NCI-H1048 (cell line): ENCODE measurements around the gene HOXA1.

ENCODE experiments used
- DNase-seq: peaks from one replicate; lab custom pipeline; 2025; lab: John Stamatoyannopoulos, UW

Gene HOXA1

DNA sequence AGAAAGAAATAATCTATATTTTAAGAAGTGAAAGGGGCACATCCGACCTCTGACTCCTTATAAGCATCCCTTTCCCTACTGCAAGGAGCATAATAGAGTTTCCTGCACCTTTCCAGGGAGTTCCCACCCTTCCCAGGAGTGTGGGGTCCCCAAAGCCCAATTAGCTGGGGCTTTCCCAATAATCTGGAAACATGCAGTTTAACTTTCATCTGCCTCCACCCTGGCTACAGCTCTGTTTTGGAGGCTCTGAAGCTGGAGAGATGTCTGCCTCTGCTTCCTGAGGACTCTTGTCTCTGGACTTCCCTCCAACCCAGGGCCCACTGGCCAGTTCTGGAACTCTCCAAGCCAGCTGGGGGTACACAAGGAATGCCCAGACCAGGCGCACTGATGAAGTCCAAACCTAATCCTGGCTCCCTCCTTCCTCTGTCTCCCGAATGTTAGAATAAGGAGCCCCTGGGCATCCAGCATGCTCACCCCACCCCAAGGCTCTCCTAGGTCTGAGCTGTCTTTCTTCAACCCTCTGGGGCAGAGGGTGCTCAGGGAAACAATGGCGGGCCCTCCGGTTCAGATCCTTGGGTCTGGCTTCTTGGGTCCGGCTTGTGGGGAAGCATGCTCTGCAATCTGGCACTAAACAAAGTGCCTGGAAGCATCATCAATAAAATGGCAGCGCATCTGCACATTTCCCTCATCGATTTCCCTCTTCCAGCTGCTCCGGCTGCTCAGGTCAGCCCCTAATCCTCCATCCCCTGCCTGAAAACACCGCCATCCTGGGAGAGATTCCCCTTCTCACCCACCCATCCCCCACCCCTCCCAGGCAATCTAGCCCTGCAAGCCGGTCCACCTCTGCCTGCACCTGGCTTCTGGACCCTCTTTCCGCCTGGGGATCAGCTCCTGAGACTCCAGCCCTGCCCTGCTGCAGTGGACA is 21.4 kb upstream of the HOXA1 start:
- no peak for DNase-seq

DNA sequence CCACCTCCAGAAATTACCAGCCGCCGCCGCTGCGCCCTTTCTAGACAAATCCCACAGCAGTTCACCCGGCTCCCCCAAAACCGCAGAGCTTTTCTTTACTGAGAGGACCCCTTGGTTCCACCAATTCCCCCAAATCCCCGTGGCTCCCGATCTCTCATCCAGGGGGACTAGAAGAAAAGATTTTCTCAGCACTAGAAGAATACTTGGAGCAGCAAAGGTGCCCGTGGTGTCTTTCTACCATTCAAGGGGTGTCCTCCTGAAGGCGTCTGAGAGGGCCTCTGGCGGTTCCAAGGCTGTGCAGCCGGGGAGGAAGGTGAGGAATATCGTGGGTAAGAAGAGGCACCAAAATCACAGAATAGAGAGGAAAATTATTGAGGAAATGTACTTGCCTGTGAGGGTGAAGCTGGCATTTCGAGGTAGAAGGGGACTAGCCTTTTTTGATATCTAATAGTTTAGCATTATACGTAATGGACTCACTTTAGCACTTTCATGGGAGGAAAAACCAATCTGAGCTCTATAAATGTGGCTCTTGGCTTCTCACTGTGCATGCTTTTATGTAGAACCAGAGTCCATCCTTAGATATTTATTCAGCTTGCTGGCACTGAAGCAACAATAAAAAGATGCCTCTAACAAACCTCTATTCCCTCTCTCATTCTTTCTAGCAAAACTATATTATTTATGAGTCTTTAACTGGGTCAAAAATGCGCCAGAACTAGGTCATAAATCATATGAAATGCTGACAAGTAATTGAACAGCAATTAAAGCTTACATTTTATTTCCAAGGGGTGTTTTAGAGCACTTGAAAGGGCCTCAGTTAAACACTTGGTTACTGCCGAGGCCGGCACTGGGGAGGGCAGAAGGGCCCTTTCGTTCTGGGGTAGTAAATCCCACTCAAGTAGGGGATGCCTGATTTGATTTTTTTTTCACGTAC is 20.5 kb upstream of the HOXA1 start:
- DNase-seq = no peak

DNA sequence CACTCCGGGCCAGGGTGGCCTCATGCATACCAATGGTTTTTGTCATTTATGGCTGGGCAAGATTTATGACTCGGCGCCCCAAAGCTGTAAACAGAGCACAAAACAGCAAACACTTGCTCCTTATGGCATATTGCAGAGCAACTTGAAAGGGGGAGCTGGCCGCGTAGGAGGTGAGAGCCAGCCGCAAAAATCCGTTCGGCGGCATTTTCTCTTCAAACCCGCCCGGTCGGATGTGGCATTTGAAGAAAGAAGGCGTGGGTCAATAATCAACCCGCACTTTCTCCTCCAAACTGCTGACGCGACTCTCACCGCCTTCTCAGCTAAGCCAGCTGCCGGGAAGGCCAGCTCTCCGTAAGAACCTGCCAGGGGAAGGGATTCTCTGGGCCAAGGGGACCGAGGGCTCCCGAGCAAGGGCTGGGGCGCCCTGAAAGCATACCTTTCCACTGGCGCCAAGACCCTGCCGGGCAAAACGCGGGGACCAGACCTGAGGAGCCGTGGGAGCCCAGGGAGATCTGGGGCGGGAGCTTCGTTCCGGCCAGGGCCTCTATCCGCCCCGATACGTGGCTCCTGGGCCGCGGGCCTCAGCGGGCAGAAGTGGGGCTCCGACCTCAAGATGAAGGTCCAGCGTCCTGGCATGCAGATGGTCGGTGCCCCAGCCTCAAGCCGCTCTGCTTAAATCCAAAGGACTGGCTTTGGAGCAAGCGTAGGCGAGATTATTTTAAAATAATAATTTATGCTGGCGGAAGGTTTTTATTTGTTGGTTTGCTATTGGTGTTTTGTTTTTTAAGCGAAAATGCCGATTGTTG is 19.6 kb upstream of the HOXA1 start:
- DNase-seq = no peak

DNA sequence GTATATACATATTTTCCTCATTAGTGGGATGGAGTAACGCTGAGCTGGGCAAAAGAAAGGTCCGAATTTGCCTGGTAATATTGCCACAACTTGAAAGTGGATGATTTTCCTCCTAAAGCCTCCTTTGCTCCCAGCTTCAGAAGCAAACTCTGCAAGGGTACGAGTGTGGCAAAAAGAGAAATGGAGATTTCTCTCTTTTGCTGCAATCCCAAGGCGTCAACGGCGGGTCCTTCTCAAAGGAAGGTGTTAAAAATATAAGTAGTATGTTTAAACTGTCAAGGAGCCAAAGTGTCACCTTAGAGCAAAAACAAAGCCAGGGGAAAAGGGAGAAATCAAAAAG is 19.1 kb upstream of the HOXA1 start:
- DNase-seq = no peak

DNA sequence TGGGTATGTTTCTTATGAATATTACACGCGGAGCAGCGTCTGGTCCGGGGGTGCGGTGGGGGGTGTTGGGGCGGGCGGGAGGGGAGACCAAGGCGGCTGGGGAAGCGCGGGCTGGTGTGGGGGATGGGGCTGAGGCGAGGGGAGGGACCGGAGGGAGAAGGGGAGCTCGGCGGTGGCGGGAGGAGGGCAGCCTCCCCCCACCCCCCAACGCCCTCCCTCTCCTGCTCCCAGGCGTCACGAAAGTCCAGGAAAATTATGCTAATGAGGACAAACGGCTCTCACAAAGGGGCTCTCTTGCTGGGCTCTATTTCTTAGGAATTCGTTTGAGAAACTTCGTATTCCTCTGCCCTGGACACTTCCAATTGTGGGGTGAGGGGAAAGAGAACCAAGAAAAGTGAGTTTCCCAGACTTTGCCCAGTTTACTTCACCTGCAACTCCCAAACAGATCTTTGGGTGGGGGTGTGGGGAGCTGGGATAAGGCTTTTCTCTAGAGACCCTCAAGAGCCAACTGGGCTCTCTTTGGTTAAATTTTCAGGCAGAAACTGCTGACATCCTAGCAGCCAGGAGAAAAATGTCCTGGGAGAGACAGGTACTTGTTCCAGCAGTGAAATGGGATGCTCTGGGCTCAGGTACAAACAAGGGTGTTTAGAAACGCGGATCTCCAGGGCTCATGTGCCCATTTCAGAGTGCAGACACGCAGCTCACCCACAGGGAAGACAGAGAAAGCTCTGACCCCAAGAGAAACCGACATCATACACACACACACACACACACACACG is 18.4 kb upstream of the HOXA1 start:
- no peak for DNase-seq

DNA sequence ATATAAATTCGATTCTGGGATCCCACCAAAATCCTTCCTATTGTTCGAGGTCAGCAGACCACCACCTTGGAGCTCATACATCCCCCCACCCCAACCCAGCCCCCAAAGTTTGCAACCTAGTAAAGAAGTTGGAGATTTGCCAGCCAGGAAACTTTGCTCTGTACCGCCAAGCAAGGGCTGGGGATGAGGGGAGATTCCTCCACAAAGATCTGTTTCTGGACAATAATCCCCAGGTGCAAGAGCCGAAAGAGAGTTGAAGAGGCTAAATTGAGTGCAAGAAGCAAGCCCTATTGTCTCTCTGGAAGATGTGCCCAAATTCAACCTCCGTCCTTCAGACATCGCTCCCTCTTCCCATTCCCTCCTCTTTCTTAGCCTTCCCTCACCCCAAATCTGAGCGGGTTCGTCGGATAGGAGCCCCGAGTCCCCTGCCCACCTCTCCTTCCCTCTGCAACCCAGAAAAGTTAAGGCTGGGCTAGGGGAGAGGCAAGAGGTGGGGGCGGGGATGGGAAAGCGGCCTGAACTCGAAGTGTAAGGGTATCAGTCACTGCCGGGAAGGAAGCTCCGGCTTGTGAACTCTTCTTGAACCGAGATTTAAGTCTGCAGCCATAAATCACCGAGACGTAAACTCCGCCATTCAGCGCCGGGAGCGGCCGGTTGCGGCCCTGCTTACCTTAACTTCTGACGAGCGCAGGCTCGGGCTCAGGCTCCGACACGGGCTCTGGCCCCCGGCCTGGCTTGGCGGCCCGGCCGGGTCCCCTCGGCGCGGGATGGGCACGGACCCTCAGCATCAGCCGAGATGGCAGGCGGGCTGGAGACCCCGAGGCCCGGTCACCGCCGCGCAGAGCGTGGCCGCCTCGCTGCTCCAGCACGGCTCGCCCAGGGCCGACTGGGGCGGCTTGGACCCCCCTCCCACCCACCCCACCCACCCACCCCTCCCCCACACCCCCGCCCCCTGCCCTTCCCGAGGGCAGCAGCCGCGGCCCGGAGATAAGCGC is 17.5 kb upstream of the HOXA1 start:
- DNase-seq = peak; percentile 35

DNA sequence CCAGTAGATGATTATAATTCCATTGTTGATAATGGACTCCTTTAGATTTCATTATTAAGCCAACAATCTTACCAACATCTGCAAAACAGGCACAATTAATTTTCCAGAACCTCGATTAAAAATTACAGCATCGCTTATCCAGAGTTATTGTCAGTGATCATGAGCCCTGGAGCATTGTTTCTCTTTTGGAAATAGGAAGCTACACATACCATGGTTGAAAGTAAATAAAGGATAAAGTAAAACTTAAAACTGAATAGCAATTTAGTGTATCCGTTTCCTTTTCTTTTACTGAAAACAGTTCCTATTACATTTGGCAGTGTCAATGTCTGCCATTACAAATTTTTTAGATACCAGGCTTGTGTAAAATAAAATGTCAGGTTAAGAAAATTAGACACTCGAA is 16.6 kb upstream of the HOXA1 start:
- DNase-seq = no peak

DNA sequence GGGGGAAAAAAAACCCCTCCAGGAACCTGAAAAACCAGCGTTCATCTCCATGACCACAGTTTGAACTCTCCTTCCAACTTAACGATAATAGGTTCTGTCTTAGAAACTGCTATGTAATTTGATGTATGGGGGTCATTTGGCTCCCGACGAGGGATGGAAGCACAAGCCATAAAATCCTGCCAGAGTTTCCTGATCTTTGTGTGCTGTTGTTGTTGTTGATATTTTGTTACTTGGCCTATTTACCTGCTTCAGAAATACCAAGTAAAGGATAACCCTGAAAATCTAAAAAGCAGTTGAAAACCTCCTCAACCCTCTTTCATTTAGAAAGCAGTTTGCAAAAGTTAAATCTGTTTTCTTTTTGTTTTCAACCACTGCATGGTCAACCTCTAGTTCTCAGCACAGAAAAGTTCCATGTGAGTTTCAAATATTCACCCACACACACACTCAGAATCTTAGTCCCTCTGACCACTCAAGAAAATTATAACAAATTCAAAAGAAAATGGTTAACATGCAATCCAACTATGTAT is 16.0 kb upstream of the HOXA1 start:
- DNase-seq = no peak

DNA sequence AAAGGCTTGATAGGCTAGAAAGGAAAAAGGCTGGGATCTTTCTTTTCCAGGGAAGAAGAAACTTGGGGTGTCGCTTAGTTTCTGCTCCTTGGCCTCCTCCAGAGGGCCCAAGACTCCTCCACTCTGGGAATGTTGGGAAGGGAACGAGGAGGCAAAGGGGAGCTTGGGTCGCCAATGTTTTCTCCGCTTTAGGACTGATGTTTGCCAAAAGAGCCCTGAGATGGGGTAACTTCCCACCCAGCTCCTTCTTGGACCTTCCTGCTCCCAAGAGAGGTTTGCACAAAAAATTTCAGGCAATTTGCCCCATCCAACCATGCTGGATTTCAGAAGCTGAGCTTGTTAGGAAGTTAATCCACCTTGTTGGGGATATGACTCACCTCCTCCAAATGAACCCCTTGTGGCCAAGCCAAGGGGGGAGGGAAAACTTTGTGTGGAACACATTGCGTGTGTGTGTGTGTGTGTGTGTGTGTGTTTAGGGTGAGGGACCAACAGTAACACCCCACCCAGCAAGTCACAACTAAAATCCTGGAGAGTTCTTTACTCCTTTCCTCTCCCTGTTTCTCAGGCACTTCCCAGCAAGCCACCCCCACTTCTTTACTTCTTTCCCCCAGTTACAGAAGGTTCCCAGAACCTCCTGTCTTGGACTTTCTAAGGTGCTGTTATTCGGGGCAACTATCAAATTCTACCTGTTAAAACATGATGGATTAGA is 15.4 kb upstream of the HOXA1 start:
- DNase-seq = no peak

DNA sequence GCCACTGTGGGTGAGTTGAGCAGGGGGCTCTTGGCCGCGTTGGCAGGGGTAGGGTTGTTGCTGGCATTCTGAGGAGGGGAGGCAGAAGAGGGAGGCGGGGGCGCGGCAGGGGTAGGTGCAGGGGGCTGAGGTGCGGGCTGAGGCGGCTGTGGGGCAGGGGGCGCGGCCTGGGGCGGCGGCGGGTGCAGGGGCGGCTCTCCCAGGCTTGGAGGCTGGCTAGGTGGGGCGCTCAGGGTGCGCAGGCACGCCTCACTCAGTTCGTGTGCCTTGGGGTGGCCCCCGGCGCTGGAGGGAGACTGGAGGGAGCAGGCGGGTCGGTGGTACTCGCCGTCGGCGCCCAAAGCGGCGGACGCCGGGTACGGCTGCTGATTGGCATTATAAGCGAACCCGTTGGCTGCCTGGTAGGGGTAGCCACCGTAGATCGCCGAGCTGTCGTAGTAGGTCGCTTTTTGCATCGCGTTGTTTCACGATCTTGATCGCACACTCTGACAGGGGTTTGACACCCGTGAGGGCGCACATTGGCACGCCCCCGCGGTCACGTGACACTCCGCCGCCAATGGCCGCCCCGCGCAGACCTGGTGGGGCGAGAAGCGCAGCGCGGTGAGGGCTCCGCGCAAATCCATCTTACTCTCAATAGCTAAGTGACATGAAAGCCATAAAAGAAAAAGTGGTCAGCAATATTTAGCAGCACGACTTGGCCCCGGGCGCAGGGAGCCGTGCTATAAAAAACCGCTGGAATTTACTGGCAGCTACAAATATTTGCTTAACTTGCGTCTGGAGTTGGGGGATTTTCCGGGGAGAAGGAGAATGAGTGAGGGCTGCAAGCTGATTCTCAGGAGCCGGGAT is 14.6 kb upstream of the HOXA1 start:
- peak; percentile 25 for DNase-seq

DNA sequence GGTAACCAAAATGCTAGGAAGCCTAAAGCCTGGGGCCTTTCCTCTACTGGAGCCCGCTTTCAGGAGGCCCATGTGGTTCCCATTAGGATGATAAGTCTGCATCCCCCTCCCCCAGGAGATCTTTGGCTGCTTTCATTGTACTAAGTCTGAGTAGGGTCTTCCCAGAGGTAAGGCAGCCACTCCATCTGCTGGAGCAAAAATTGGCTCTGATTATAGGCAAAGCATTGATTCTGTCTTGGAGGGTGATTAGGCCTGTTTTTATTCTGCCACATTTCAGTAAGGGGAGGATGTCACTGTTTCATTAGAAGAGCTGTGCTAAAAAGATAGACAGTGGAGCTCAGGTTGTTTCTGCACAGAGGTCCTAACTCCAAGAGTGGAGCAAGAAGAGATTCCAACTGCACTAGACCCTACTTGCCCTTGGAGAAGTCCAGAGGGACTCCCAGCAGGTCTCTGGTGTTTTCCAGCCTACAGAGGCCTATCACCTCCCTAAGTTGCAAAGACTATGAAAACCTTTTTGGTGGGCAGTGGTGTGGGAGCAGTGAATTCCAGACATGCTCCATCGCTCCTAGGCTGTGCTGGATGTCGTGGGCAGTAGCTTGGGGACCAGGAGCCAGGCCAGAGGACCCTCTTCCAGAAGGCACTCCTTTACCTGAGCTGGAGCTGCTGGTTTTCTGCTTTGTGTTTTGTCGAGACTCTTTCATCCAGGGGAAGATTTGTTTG is 13.8 kb upstream of the HOXA1 start:
- no peak for DNase-seq

DNA sequence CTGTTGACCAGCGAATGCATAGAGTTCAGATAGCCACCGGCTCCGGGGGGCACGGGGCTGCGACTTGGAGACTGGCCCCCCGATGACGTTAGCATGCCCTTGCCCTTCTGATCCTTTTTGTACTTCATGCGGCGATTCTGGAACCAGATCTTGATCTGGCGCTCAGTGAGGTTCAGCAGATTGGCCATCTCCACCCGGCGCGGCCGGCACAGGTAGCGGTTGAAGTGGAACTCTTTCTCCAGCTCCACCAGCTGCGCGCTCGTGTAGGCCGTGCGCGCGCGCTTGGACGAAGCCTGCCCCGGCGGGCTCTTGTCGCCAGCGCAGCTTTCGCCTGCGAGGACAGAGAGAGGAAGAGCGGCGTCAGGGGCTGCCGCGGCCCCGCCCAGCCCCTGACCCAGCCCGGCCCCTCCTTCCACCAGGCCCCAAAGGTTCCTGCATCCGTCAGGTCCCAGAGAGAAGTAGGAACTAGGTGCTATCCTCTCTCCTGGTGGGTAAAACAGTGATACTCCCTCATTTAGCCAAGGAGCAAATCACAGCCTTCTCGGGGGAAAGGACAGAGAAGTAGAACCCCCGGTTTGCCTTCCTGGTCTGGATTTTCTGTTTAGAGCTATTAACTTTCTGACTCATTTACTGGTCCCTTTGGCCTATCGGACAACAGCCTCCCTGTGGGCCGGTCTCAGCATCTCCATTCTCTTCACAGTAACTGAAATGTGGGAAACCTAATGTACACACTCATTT is 12.8 kb upstream of the HOXA1 start:
- no peak for DNase-seq

DNA sequence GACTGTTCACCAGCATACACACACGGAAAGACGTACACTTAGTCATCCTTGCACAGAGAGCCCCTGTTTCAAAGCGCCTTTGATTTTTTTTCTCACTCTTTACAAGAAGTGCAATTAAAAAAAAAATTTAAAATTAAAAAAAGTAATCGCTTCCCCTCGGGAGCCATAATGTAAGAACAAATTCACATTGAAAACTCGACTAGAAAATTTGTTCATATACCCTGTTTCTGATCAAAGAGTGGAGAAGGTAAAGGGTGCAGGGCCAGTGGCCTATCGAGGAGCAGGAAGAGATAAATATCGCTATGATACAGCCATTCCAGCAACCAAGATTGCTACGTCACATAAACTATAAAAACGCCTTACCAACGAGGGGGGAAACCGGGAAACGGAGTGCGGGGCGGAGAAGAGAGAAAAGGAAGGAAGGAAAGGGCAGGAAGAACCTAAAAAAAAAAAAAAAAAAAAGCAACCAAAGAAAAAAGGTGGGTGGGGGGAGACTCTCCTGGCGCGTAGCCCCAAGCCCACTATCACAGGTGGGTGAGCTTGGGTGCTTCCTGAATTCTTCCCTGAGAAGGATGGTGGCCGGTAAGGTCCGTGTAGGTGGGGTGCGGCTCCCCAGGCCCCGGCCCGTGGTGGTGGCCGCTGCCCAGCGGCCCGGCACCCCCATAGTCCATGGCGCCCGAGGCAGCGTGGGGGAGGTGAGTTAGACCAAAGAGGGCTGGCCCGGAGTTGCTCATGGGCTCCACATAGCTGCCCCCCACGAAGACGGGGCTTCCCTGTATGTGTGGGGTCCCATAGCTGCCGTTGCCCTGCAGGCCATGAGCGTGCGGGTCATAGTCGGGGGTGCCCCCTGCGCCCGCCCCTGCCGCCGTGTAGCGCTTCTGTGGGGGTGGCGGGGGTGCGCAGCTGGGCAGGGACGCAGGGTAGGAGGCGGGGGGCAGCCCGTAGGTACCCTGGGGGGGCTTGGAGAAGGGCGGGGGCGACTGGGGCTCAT is 11.9 kb upstream of the HOXA1 start:
- no peak for DNase-seq

DNA sequence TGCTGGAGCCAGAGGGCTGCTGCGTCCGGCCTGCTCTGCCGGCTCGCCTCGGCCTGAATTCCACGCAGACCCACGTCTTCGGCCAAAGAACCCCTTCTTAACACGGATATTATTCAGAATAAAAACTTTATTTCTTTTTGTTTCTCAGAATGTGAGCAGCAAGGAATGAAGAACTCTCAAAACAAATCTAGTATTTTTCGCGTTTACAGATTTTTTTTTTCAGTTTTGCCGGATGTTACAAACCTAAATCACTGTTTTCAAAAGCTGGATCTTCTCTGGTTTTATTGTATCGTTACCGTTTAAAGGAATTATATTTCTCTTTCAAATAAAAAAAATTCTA is 11.1 kb upstream of the HOXA1 start:
- DNase-seq = no peak

DNA sequence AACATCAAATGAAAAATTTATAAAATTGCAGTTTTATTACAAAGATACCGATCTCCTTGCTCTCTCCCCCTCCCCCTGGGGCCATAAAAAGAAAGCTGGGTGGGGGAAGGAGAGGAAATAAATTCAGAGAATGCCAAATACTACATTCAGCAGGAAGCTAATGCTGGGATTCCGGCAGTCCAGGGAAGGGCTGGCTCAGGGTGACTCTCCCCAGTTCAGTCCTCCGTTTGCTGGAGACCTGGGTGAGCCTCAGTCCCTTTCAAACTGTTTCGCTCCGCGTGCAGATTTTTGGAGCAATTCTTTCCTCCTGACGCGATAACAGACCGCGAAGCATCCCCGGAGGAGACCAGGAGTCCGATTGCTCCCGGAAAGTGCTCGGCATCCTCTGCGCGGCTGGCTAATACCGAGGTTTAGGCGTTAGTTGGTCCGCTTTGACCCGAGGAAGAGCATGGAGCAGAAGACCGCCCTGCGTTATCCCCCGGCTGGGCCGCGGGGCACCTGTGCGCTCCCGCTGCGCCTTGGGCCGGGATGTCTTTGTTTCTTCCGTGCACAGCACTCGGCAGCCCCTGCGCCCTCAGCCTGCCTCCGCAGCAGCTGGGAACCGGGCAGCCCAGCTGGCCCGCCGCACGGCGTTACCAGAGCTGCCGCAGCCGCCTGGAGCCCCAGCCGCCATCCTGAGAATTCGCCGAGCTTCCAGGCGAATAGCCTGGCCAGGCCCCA is 10.5 kb upstream of the HOXA1 start:
- no peak for DNase-seq
